GM18508 (cell line): ENCODE data around the gene CLIC3.

Experiments used
- ATAC-seq: cut with Tn5 transposase; IDR thresholded peaks from one replicate; pipeline ENCODE4 v1.9.1; 2021; ENCODE audit warnings: moderate number of reproducible peaks; ENCODE audit not compliant: insufficient read depth, unreplicated experiment

The CLIC3 gene

GRCh38 chr9:136983656-136984314 is 12.6 kb downstream of the CLIC3 start:
- no peak for ATAC-seq

GRCh38 chr9:136983167-136983566 is 13.2 kb downstream of the CLIC3 start:
- ATAC-seq, result no peak

GRCh38 chr9:136982232-136983051 is 13.9 kb downstream of the CLIC3 start, which contains the start of gene LCNL1:
Gene LCNL1 (plus strand): TSS chr9:136982993. CDS start chr9:136983587, 594 bp downstream.
- ATAC-seq, result no peak

GRCh38 chr9:136981588-136982231 is 14.7 kb downstream of the CLIC3 start:
- no peak for ATAC-seq

GRCh38 chr9:136980669-136981478 is 15.5 kb downstream of the CLIC3 start:
- ATAC-seq, result no peak

- ATAC-seq, result no peak
Measured at GRCh38 chr9:136979769-136980587, 16.4 kb downstream of the CLIC3 start.

GRCh38 chr9:136978865-136979544 is 17.4 kb downstream of the CLIC3 start:
- ATAC-seq, result no peak

- no peak for ATAC-seq
Measured at GRCh38 chr9:136978073-136978864, 18.1 kb downstream of the CLIC3 start.

GRCh38 chr9:136977649-136978072 is 18.7 kb downstream of the CLIC3 start:
- ATAC-seq, result no peak

- no peak for ATAC-seq
Measured at GRCh38 chr9:136977223-136977622, 19.1 kb downstream of the CLIC3 start, which contains the start of gene PTGDS. Gene PTGDS (plus strand): TSS chr9:136977504. CDS start chr9:136977579, 75 bp downstream.

- ATAC-seq, result no peak
Measured at GRCh38 chr9:136975644-136976043, 20.7 kb downstream of the CLIC3 start.

GRCh38 chr9:136974817-136975535 is 21.4 kb downstream of the CLIC3 start:
- no peak for ATAC-seq

- ATAC-seq, result no peak
Measured at GRCh38 chr9:136973618-136974617, 22.4 kb downstream of the CLIC3 start.

GRCh38 chr9:136972743-136973142 is 23.6 kb downstream of the CLIC3 start:
- no peak for ATAC-seq

GRCh38 chr9:136972335-136972734 is 24.0 kb downstream of the CLIC3 start:
- no peak for ATAC-seq

GRCh38 chr9:136971746-136972145 is 24.6 kb downstream of the CLIC3 start:
- no peak for ATAC-seq
